Measurements from ENCODE around the gene TENM4. TPM values are rescaled to one million over a fixed set of nuclear protein-coding genes. Genes with fewer than 3 reads are reported as not detected.

The TENM4 gene
- polyA plus RNA-seq, 1 of the 3 experiments (the other 2 are of a cell fraction), result 16.7 TPM

- Histone ChIP-seq H3K4me3 (ENCODE audit: low read depth in 2 of 2, low read length in 1 of 2) (no peak overlapping the region), H3K27me3 (ENCODE audit: insufficient read depth) (no peaks in the 10 kb centered on the region), H3K9ac (no peak overlapping the region), H3K79me2 (ENCODE audit: insufficient read depth) (peaks cover 10% of the 10 kb centered on the region; the same call in 1 of the 2 replicates), H3K36me3 (replicated peaks in 1 of 2; ENCODE audit: control insufficient read depth in 1 of 2, insufficient read depth in 2 of 2, low read length in 1 of 2) (no peaks in the 10 kb centered on the region), H4K20me1 (ENCODE audit: insufficient read depth) (no peaks in the 10 kb centered on the region; the same call in 1 of the 2 replicates), H2AFZ (ENCODE audit: low read depth) (no peak overlapping the region), H3K4me2 (no peak overlapping the region), H3K9me2 (no peaks in the 10 kb centered on the region), H3F3A (replicated peaks; ENCODE audit: insufficient read depth) (no peaks in the 10 kb centered on the region), H3K4me1 (ENCODE audit: control insufficient read depth in 1 of 2, insufficient read depth in 2 of 2, low read depth in 1 of 2, low read length in 1 of 2) (no peaks in the 10 kb centered on the region; a peak in 1 of 4 replicates), H3K27ac (ENCODE audit: low read depth in 2 of 2, low read length in 1 of 2) (no peak overlapping the region), H3K9me3 (no peaks in the 10 kb centered on the region)
- no peak for DNase-seq
- CTCF ChIA-PET, result interaction anchor here (0.7 to 1.4 kb wide), 4 partner anchors 11 to 299 kb away, joined by 3 to 4 read pairs (median 3); no protein-coding TSS in a partner anchor
- WGBS (ENCODE audit: low lambda C conversion rate), result 88% methylated on average over 4 of the region's 4 CpGs
- POLR2A ChIA-PET, result no interaction called here
- no peak for TF ChIP-seq JUND (IDR thresholded peaks at IDR 0.05)
- TF ChIP-seq RAD21 (IDR thresholded peaks at IDR 0.05; ENCODE audit: low read length), result no peak
- no peak for TF ChIP-seq USF1 (IDR thresholded peaks at IDR 0.05; ENCODE audit: borderline replicate concordance, low read depth)
Measured at GRCh38 chr11:79362821-79363220, 78.0 kb downstream of the TENM4 start.

GRCh38 chr11:79362206-79362757, 78.5 kb downstream of the TENM4 start:
- TF ChIP-seq FOXM1 (IDR thresholded peaks at IDR 0.05; ENCODE audit: low read depth), result no peak
- TF ChIP-seq POLR2AphosphoS5 (IDR thresholded peaks at IDR 0.05; ENCODE audit: low read depth, low read length), result no peak
- TF ChIP-seq FOSL2 (IDR thresholded peaks at IDR 0.05; ENCODE audit: borderline replicate concordance, low read depth), result no peak
- no peak for TF ChIP-seq IRF3 (IDR thresholded peaks at IDR 0.05; ENCODE audit: low read depth, low read length)
- TF ChIP-seq CHD2 (IDR thresholded peaks at IDR 0.05; ENCODE audit: low read length, partially characterized antibody), result no peak
- TF ChIP-seq SIN3A (IDR thresholded peaks at IDR 0.05; ENCODE audit: borderline replicate concordance, low read depth, low read length), result no peak
- no peak for TF ChIP-seq EP300 (IDR thresholded peaks at IDR 0.05; ENCODE audit: borderline replicate concordance in 1 of 2, low read depth in 1 of 2, low read length in 1 of 2)
- H3K4me3 ChIP-seq (ENCODE audit: low read depth in 2 of 2, low read length in 1 of 2), result no peak overlapping the region
- WGBS (ENCODE audit: low lambda C conversion rate), result 76% methylated on average over 3 of the region's 4 CpGs

More at GRCh38 chr11:79362206-79362757, 78.5 kb downstream of the TENM4 start:
- POLR2A ChIA-PET, result no interaction called here
- no peak overlapping the region for H3K27ac ChIP-seq (ENCODE audit: low read depth in 2 of 2, low read length in 1 of 2)
- no peaks in the 10 kb centered on the region; a peak in 1 of 4 replicates for H3K4me1 ChIP-seq (ENCODE audit: control insufficient read depth in 1 of 2, insufficient read depth in 2 of 2, low read depth in 1 of 2, low read length in 1 of 2)
- no peaks in the 10 kb centered on the region for H3K9me2 ChIP-seq
- CTCF ChIA-PET, result interaction anchor here (0.7 to 1.3 kb wide), 4 partner anchors 9 to 299 kb away, joined by 3 read pairs; no protein-coding TSS in a partner anchor
- H3K27me3 ChIP-seq (ENCODE audit: insufficient read depth), result no peaks in the 10 kb centered on the region
- no peaks in the 10 kb centered on the region for H3F3A ChIP-seq (replicated peaks; ENCODE audit: insufficient read depth)
- H3K79me2 ChIP-seq (ENCODE audit: insufficient read depth), result peaks cover 10% of the 10 kb centered on the region; the same call in 1 of the 2 replicates
- no peak overlapping the region for H3K4me2 ChIP-seq
- DNase-seq, result no peak
- no peaks in the 10 kb centered on the region; the same call in 1 of the 2 replicates for H4K20me1 ChIP-seq (ENCODE audit: insufficient read depth)
- H2AFZ ChIP-seq (ENCODE audit: low read depth), result no peak overlapping the region
- H3K9me3 ChIP-seq, result no peaks in the 10 kb centered on the region
- H3K36me3 ChIP-seq (replicated peaks in 1 of 2; ENCODE audit: control insufficient read depth in 1 of 2, insufficient read depth in 2 of 2, low read length in 1 of 2), result no peaks in the 10 kb centered on the region
- no peak overlapping the region for H3K9ac ChIP-seq

Measured in SK-N-SH (cell line).